IPS-20b (cell line): Measurements from ENCODE around the gene KIF14.
"Not testable (repeated sequence)": the region's sequence is repeated elsewhere in the genome, so short reads cannot be mapped to it uniquely, and the experiment has no call there.

ENCODE experiments used
- H3K27ac ChIP-seq: one replicate; pipeline ENCODE4 v1.5.1; 2013; ENCODE audit warnings: low read length
- H3K27me3 ChIP-seq: 2 replicates; pipeline ENCODE4 v1.6.1; 2013; ENCODE audit warnings: mild to moderate bottlenecking, low read length, inconsistent platforms; ENCODE audit not compliant: insufficient read depth
- H3K36me3 ChIP-seq: 2 replicates; pipeline ENCODE4 v1.6.1; 2013; ENCODE audit warnings: low read depth, mild to moderate bottlenecking, inconsistent platforms, low read length, moderate library complexity; ENCODE audit not compliant: insufficient read depth
- H3K4me1 ChIP-seq: 2 replicates; pipeline ENCODE4 v1.6.1; 2013; ENCODE audit warnings: mild to moderate bottlenecking, control low read depth, inconsistent platforms, low read length, moderate library complexity; ENCODE audit not compliant: insufficient read depth
- H3K4me3 ChIP-seq: 2 replicates; pipeline ENCODE4 v1.5.1; 2013; ENCODE audit warnings: mild to moderate bottlenecking, low read length, inconsistent platforms
- H3K9ac ChIP-seq: 2 replicates; pipeline ENCODE4 v1.6.1; 2013; ENCODE audit warnings: low read depth, mild to moderate bottlenecking, inconsistent platforms, low read length, moderate library complexity
- H3K9me3 ChIP-seq: 2 replicates; pipeline ENCODE4 v1.6.1; 2013; ENCODE audit warnings: mild to moderate bottlenecking, low read depth, low read length, inconsistent platforms; ENCODE audit not compliant: insufficient read depth

KIF14 gene

DNA sequence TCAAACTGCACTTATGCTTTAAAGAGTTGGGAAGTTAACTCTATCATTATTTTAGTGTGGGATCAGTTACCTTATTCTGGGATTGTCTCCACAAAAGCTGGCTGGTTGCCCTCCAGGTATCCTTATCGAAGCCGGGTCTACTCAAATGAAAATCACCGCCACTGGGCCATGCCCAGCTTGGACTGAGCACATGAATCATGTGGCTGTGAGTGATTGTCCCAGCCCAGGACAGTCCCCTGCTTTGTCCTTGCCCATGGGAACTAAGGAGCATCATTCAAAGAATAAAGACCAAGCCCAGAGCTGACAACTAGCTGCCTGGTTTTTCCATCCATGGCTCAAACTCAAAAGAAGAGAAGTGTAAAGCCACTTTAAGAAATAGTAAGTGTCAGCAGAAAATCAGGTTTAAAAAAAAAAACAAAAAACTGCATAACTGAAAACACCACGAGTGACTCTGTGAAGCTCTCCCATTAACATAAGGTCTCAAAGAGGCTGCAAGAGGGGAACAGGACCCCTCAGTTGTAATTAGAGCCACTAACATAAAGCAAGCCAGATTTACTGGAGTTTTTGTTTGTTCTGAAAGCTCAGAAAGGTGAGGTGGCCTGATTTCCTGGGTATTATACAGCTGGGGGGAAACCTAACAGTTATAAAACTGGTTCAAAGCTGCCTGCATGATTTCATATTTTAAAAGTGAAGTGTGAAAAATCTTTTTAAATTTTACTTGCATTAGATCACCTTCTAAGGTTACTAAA, 91.5 kb downstream of the KIF14 start:
- H3K4me1 ChIP-seq = no peaks in the 10 kb centered on the region
- H3K4me3 ChIP-seq = no peak overlapping the region
- H3K27ac ChIP-seq = no peak overlapping the region
- H3K27me3 ChIP-seq = no peaks in the 10 kb centered on the region
- no peaks in the 10 kb centered on the region for H3K9me3 ChIP-seq
- no peaks in the 10 kb centered on the region for H3K36me3 ChIP-seq
- no peak overlapping the region for H3K9ac ChIP-seq

DNA sequence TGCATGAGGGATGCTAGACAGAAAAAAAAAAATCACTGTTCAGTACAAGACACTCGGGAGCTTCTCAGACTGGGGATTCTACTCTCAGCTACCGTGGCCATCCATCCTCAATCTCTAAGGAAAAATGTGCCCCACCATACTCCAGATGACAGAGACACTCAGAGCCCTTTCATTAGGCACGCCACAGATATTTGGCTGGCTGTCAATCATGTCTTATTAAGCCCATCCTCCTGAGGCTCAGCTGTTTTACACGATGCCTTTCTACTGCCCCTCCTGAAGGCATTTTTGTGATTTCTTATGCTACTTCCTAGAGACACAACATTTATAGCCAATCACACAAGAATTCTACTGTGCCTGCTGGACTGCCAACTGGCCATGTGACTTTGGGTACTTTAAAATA, 92.9 kb downstream of the KIF14 start:
- Histone ChIP-seq H3K4me3 (no peak overlapping the region), H3K9ac (no peak overlapping the region), H3K9me3 (no peaks in the 10 kb centered on the region), H3K4me1 (no peaks in the 10 kb centered on the region), H3K36me3 (no peaks in the 10 kb centered on the region), H3K27ac (no peak overlapping the region), H3K27me3 (no peaks in the 10 kb centered on the region)

DNA sequence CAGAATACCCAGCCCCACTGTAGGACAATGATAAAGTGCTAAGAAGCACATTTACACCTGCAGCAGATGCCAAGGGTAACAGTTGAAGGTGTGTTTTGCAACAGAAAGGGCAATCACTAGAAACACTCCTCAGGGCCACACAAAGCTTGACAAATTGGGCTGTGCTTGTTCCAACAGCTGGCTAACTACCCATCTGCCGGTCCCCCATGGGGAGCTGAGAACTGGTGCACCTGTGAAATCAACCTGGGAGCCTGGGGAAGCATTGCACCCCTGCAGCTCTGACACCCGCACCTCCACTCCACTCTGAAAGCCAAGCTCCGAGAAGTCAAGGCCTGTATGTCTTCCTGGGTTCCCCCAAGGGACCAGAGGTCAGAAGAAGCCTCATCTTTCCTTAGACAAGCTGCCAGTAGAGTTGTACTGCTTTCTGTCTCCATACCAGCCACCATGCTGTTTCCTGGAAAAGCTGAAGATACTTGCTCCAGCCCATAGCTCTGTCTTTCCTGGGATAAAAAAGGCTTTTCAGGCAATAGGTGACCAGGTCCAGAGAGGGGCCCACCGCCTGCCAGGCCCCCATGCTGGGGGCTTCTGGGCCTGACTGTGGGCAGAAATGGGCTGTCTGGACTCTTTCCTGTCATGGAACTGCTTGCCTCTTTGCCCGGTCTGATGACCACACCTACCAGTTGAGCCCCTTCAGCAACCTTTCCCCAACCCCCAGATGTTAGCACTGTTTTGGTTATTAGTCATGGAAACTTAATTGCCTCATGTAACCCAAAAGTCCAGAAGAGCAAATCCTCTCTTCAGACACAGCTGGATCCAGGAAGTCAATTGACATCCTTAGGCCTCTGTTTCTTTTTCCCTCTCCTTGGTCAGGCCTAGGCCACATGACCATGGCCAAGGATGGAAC, 93.6 kb downstream of the KIF14 start:
- Histone ChIP-seq H3K4me3 (no peak overlapping the region), H3K9me3 (no peaks in the 10 kb centered on the region), H3K4me1 (no peaks in the 10 kb centered on the region), H3K27ac (no peak overlapping the region), H3K27me3 (no peaks in the 10 kb centered on the region), H3K9ac (no peak overlapping the region), H3K36me3 (no peaks in the 10 kb centered on the region)

DNA sequence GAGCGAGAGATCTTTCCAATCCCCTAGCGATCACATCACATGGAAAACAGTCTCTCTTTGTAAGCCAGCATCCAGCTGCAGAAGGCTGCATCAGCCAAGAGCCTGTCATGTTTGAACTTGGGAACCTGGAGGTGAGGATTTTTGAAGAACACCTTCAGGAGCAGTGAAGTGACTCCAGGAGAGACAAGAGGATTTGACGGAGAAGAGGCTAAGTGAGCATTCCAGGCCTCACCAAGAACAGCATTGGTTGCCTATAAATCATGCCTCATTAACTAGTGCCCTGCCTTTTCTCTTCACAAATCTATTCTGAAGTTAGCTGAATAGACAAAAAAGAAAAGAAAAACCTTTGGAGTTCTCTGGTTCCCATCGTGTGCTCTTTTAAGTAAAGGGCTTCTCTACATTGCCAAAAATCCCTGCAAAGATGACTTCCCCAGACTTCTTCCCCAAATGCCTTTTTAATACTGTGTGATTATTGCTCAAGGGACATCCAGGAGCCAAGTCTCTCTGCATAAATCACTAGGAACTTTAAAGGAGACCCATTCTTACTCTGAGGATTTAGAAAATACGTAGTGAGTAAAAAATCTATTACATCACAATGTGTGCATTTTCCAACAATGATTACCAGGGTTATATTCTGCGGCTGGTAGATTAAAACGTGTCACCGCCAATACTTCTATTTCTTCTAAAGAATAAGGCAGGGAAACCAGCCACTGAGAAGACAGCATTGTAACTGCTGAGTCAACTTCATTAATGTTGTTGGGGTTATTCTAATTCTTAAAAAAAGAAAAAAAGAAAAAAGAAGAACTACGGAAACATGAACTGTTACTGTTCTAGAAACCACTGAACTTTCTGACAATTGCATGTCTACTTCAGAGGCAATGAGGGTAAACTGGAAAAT, 95.2 kb downstream of the KIF14 start:
- H3K9me3 ChIP-seq = no peaks in the 10 kb centered on the region
- H3K36me3 ChIP-seq = no peaks in the 10 kb centered on the region
- no peaks in the 10 kb centered on the region for H3K4me1 ChIP-seq
- H3K4me3 ChIP-seq = no peak overlapping the region
- no peak overlapping the region for H3K27ac ChIP-seq
- H3K27me3 ChIP-seq = no peaks in the 10 kb centered on the region
- no peak overlapping the region for H3K9ac ChIP-seq

DNA sequence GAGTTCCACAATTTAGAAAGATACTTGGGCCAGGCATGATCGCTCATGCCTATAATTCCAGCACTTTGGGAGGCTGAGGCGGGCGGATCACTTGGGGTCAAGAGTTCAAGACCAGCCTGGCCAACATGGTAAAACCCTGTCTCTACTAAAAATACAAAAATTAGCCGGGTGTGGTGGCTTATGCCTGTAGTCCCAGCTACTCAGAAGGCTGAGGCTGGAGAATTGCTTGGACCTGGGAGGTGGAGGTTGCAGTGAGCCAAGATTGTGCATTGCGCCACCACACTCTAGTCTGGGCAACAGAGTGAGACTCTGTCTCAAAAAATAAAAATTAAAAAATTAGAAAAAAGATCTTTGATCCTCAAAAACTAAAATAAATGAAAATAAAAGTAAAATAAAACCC, 96.0 kb downstream of the KIF14 start:
- not testable (repeated sequence) for H3K27me3 ChIP-seq, H3K4me1 ChIP-seq, H3K36me3 ChIP-seq, H3K27ac ChIP-seq, H3K9ac ChIP-seq, H3K4me3 ChIP-seq, H3K9me3 ChIP-seq

DNA sequence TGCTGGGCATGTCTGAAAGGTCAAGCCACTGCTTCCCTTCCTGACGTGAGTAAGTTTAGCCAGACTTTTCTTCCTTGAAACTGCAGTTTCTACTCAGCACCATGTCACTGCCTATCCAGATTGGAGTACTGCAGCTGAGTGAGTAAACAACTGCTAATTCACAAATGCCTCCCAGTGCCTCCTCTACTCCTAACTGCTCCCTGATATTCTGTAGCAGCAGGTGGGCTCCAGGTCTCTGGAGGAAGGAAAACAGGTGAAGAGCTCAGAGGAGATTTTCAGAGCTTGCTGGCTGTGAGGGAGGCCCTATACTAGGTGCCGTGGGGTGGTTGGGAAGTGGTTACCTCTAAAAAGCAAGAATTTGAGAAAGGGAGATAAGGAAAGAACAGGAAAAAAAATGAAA, 96.5 kb downstream of the KIF14 start:
- H3K27me3 ChIP-seq = no peaks in the 10 kb centered on the region
- no peaks in the 10 kb centered on the region for H3K4me1 ChIP-seq
- no peak overlapping the region for H3K27ac ChIP-seq
- H3K9me3 ChIP-seq = no peaks in the 10 kb centered on the region
- H3K36me3 ChIP-seq = no peaks in the 10 kb centered on the region
- H3K4me3 ChIP-seq = no peak overlapping the region
- H3K9ac ChIP-seq = no peak overlapping the region

DNA sequence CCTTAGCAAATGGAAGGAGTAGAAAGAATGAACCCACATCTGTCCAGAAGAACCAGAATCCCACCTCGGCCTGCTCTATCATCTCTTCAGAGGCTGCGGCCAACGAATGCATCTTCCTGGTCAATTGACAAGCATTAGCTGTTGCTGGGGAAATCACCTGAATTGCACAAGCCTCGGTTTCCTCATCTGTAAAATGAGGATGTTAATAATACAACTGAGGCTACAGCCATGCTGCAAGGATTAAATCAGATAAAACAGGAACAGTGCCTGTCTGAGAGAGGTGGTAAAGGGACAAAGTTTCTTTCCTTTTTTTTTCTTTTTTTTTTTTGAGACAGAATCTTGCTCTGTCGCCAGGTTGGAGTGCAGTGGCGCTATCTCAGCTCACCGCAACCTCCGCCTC, 99.8 kb downstream of the KIF14 start:
- Histone ChIP-seq H3K4me3 (no peak overlapping the region), H3K27me3 (no peaks in the 10 kb centered on the region), H3K36me3 (no peaks in the 10 kb centered on the region), H3K4me1 (no peaks in the 10 kb centered on the region), H3K27ac (no peak overlapping the region), H3K9ac (no peak overlapping the region), H3K9me3 (no peaks in the 10 kb centered on the region)

DNA sequence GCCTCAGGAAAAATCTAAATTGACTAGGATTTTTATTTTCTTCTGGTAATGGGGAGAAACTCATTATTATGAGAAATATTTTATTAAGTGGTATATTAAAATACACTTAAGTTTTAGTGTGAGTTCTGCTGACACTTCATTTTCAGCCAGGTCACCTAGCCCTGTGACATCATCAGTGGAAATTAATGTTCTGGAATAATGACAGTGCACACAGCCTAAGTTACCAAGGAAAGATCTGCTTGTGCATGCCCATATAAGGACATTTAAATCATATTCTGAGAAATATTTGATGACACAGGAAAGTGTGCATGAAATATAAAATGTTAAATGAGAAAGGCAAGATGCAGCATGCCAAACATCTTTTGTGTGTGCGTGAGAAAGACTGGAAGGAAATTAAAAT, 102.0 kb downstream of the KIF14 start:
- Histone ChIP-seq H3K27ac (no peak overlapping the region), H3K27me3 (no peaks in the 10 kb centered on the region), H3K4me1 (no peaks in the 10 kb centered on the region), H3K9me3 (no peaks in the 10 kb centered on the region), H3K4me3 (no peak overlapping the region), H3K9ac (no peak overlapping the region), H3K36me3 (no peaks in the 10 kb centered on the region)

DNA sequence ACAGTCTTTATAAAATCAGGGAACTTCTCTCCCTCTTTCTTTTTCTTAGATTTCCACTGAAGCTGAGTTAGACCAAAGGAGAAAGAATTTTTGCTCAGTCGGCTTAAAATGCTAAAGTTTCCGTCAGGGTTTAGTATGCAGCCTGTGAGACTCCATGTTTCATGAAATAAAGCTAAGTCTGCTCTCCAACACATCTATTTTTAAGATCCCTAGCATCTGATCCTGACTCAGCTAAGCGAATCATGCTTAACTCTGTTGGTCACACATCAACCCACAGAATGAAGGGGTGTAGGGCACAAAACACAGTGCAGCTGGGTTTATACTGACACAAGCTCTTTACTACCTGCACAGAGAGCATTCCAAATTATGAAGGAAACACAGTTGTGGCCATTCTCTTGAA, 108.4 kb downstream of the KIF14 start:
- Histone ChIP-seq H3K4me3 (no peak overlapping the region), H3K9ac (no peak overlapping the region), H3K9me3 (no peaks in the 10 kb centered on the region), H3K36me3 (no peaks in the 10 kb centered on the region), H3K27ac (no peak overlapping the region), H3K27me3 (no peaks in the 10 kb centered on the region), H3K4me1 (no peaks in the 10 kb centered on the region)

DNA sequence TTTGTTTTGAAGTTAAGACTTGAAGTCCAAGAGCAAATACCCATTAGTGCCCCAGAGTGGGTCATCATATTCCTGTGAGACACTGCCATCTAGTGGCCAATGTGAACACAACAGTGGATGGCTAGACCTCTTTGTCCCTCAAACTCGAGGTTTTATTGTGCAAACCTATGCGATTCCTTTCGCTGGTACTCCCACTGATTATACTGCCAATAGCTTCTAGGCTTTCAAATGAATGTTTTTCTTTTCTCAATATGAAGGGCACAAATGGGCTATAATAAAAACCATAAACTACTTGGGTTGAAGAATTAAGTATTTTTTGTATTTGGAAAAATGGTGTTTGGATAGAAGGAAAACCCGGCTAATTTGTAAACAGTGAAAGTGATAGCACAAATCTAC, 110.3 kb downstream of the KIF14 start:
- Histone ChIP-seq H3K27me3 (no peaks in the 10 kb centered on the region), H3K9me3 (no peaks in the 10 kb centered on the region), H3K36me3 (no peaks in the 10 kb centered on the region), H3K27ac (no peak overlapping the region), H3K4me3 (no peak overlapping the region), H3K9ac (no peak overlapping the region), H3K4me1 (no peaks in the 10 kb centered on the region)

DNA sequence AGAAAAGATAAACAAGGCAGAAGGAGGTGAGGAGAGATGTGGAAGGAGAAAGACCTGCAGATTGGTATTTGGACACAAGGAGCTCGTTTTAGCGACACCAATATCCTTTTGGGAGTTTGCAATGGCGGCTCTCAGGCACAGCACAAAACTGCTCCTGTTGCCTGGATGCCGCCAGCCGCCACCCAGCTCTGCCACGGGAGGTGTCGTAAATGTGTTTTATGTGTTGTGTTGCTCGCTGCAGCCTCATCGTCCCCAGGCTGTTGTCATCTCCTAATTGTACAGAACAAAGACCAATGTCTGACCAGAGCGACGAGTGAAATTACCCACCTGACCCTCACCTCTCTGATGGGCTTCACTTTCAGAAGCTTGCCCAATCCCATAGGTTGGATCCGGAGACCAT, 114.1 kb downstream of the KIF14 start:
- Histone ChIP-seq H3K36me3 (no peaks in the 10 kb centered on the region), H3K27me3 (no peaks in the 10 kb centered on the region), H3K4me3 (no peak overlapping the region), H3K27ac (no peak overlapping the region), H3K9me3 (no peaks in the 10 kb centered on the region), H3K9ac (no peak overlapping the region), H3K4me1 (no peaks in the 10 kb centered on the region)
